ENCODE data around the gene SYNJ2.

- TF ChIP-seq CTCF (IDR thresholded peaks at IDR 0.05; ENCODE audit: low read length) (no peak), EZH2 (optimal IDR thresholded peaks at IDR 0.05; ENCODE audit: low read depth, low read length) (no peak)
Observed at GRCh38 chr6:157964100-157964499, 17.6 kb upstream of the SYNJ2 start.

Measured in MM.1S (cell line).